ENCODE data around the gene VWA1. TPM values are rescaled to one million over a fixed set of nuclear protein-coding genes. Genes with fewer than 3 reads are reported as not detected.

The VWA1 gene
- total RNA-seq, 6 experiments from 2014 or later, result 39.5 to 195 (median 78.7) TPM

DNA sequence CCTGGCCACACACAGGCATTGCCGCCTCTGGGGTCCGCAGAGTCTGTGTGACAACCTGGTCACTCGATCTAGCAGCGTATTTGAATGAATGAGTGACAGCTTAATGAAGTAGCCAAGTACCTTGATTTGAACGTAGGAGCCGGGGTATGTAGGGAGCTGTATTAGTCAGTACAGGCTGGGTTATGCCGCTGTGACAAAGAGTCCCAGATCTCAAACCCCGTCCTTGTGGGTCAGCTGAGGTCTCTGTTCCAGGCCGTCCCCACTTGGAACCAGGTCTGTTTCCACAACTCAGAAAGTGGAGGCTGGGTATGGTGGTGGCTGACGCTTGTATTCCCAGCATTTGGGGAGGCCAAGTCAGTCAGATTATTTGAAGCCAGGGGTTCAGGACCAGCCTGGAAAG lies 56.1 kb downstream of the VWA1 start:
- no peak for ATAC-seq
- Histone ChIP-seq H3K27ac (no peak overlapping the region), H3K4me3 (no peak overlapping the region), H3K4me1 (peaks cover 0 to 9% (median 3%) of the 10 kb centered on the region in 4 donors), H3K9me3 (no peaks in the 10 kb centered on the region), H3K27me3 (no peaks in the 10 kb centered on the region), H3K36me3 (peaks cover 0 to 16% (median 10%) of the 10 kb centered on the region in 4 donors)
- 98% methylated on average over 7 of the region's 10 CpGs for WGBS (ENCODE audit: insufficient coverage, low coverage, low lambda C conversion rate, missing lambda C conversion rate)
- DNase-seq, result no peak
- TF ChIP-seq POLR2A (IDR thresholded peaks at IDR 0.05), result no peak
- TF ChIP-seq, protein P1, sequence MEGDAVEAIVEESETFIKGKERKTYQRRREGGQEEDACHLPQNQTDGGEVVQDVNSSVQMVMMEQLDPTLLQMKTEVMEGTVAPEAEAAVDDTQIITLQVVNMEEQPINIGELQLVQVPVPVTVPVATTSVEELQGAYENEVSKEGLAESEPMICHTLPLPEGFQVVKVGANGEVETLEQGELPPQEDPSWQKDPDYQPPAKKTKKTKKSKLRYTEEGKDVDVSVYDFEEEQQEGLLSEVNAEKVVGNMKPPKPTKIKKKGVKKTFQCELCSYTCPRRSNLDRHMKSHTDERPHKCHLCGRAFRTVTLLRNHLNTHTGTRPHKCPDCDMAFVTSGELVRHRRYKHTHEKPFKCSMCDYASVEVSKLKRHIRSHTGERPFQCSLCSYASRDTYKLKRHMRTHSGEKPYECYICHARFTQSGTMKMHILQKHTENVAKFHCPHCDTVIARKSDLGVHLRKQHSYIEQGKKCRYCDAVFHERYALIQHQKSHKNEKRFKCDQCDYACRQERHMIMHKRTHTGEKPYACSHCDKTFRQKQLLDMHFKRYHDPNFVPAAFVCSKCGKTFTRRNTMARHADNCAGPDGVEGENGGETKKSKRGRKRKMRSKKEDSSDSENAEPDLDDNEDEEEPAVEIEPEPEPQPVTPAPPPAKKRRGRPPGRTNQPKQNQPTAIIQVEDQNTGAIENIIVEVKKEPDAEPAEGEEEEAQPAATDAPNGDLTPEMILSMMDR (IDR thresholded peaks at IDR 0.05), result no peak
- intact Hi-C loops (cut with DNase I), result no loop called here

Other genes starting within 250 kb of the VWA1 start
- gene TNFRSF18, start 229.1 kb upstream of the VWA1 start, total RNA-seq, result under 1 TPM in 2 of 6 experiments, not detected in 4; 0.24 to 0.27 TPM
- gene TNFRSF4, start 221.5 kb upstream of the VWA1 start, total RNA-seq, result under 1 TPM in 4 of 6 experiments, not detected in 2; 0.20 to 0.99 (median 0.28) TPM
- gene SDF4, start 203.7 kb upstream of the VWA1 start, total RNA-seq, result 100 to 1,000 TPM; 112 to 148 (median 142) TPM
- gene B3GALT6, start 203.5 kb upstream of the VWA1 start, total RNA-seq, result 10 to 100 TPM in 2 of 6 experiments, 1 to 10 TPM in 4; 6.3 to 14.3 (median 7.8) TPM
- 1 to 10 TPM in 4 of 6 experiments, under 1 TPM in 1, not detected in 1; 0.40 to 4.0 (median 1.1) TPM for gene C1QTNF12, start 189.0 kb upstream of the VWA1 start, total RNA-seq
- gene UBE2J2, start 161.8 kb upstream of the VWA1 start, total RNA-seq, result 10 to 100 TPM; 25.5 to 30.6 (median 26.9) TPM
- 1 to 10 TPM; 1.7 to 6.2 (median 3.4) TPM for gene SCNN1D, start 155.3 kb upstream of the VWA1 start, total RNA-seq
- gene ACAP3, start 127.8 kb upstream of the VWA1 start, total RNA-seq, result 10 to 100 TPM; 20.1 to 28.0 (median 22.0) TPM
- 10 to 100 TPM in 2 of 6 experiments, 1 to 10 TPM in 4; 5.6 to 21.6 (median 8.4) TPM for gene PUSL1, start 127.1 kb upstream of the VWA1 start, total RNA-seq
- 10 to 100 TPM; 35.1 to 52.4 (median 43.5) TPM for gene INTS11, start 111.0 kb upstream of the VWA1 start, total RNA-seq
- gene CPTP, start 110.9 kb upstream of the VWA1 start, total RNA-seq, result 10 to 100 TPM; 26.9 to 57.7 (median 33.1) TPM
- gene TAS1R3, start 104.4 kb upstream of the VWA1 start, total RNA-seq, result 1 to 10 TPM in 2 of 6 experiments, under 1 TPM in 4; 0.10 to 2.7 (median 0.33) TPM
- gene DVL1, start 86.3 kb upstream of the VWA1 start, total RNA-seq, result 10 to 100 TPM; 32.7 to 54.6 (median 41.2) TPM
- 10 to 100 TPM in 2 of 6 experiments, 1 to 10 TPM in 4; 2.2 to 11.9 (median 3.3) TPM for gene MXRA8, start 77.1 kb upstream of the VWA1 start, total RNA-seq
- gene AURKAIP1, start 60.5 kb upstream of the VWA1 start, total RNA-seq, result 100 to 1,000 TPM in 3 of 6 experiments, 10 to 100 TPM in 3; 70.0 to 140 (median 104) TPM
- 100 to 1,000 TPM in 4 of 6 experiments, 10 to 100 TPM in 2; 80.8 to 127 (median 101) TPM for gene CCNL2, start 36.4 kb upstream of the VWA1 start, total RNA-seq
- 10 to 100 TPM; 44.1 to 91.2 (median 56.5) TPM for gene MRPL20, start 28.4 kb upstream of the VWA1 start, total RNA-seq
- gene ANKRD65, start 14.4 kb upstream of the VWA1 start, total RNA-seq, result under 1 TPM; 0.19 to 0.89 (median 0.35) TPM
- 1 to 10 TPM in 4 of 6 experiments, under 1 TPM in 2; 0.74 to 3.1 (median 1.9) TPM for gene ATAD3C, start 14.0 kb downstream of the VWA1 start, total RNA-seq
- 10 to 100 TPM in 3 of 6 experiments, 1 to 10 TPM in 3; 8.9 to 15.0 (median 10.2) TPM for gene ATAD3B, start 36.1 kb downstream of the VWA1 start, total RNA-seq
- 10 to 100 TPM; 10.8 to 31.7 (median 13.1) TPM for gene ATAD3A, start 76.5 kb downstream of the VWA1 start, total RNA-seq
- under 1 TPM in 1 of 6 experiments, not detected in 5; 0.40 TPM for gene TMEM240, start 104.9 kb downstream of the VWA1 start, total RNA-seq
- 10 to 100 TPM; 46.6 to 72.6 (median 63.8) TPM for gene SSU72, start 139.2 kb downstream of the VWA1 start, total RNA-seq
- gene FNDC10, start 164.4 kb downstream of the VWA1 start, total RNA-seq, result 1 to 10 TPM in 1 of 6 experiments, under 1 TPM in 5; 0.09 to 1.6 (median 0.46) TPM
- 10 to 100 TPM; 20.7 to 38.5 (median 33.9) TPM for gene MIB2, start 179.8 kb downstream of the VWA1 start, total RNA-seq
- 1 to 10 TPM in 5 of 6 experiments, under 1 TPM in 1; 0.75 to 4.0 (median 2.3) TPM for gene MMP23B, start 196.5 kb downstream of the VWA1 start, total RNA-seq
- 10 to 100 TPM in 2 of 6 experiments, 1 to 10 TPM in 4; 8.0 to 11.8 (median 9.5) TPM for gene CDK11B, start 223.3 kb downstream of the VWA1 start, total RNA-seq